Activated CD4-positive, alpha-beta T cell treated with anti-CD3 and anti-CD28 coated beads for 48 hours (primary cell): ENCODE results near the gene DPYD.

ENCODE experiments used
- DNase-seq: peaks from one replicate; pipeline ENCODE4 v3.0.0-alpha.2; 2020

The DPYD gene

GRCh38 chr1:97254731-97255463 lies 665.9 kb downstream of the DPYD start:
- DNase-seq, result no peak

GRCh38 chr1:97252925-97253324 lies 667.9 kb downstream of the DPYD start:
- no peak for DNase-seq

GRCh38 chr1:97252076-97252475 lies 668.8 kb downstream of the DPYD start:
- no peak for DNase-seq

- DNase-seq, result no peak
Observed at GRCh38 chr1:97247196-97247595, 673.6 kb downstream of the DPYD start.

GRCh38 chr1:97245682-97246081 lies 675.2 kb downstream of the DPYD start:
- no peak for DNase-seq

- no peak for DNase-seq
Observed at GRCh38 chr1:97245026-97245425, 675.8 kb downstream of the DPYD start.

GRCh38 chr1:97243973-97244560 lies 676.8 kb downstream of the DPYD start:
- no peak for DNase-seq

GRCh38 chr1:97238816-97239215 lies 682.0 kb downstream of the DPYD start:
- no peak for DNase-seq

- DNase-seq, result peak; percentile 2
Observed at GRCh38 chr1:97231354-97231753, 689.5 kb downstream of the DPYD start.

GRCh38 chr1:97212671-97213070 lies 708.2 kb downstream of the DPYD start:
- DNase-seq, result no peak

- no peak for DNase-seq
Observed at GRCh38 chr1:97210307-97210706, 710.5 kb downstream of the DPYD start.

GRCh38 chr1:97209381-97209957 lies 711.4 kb downstream of the DPYD start:
- no peak for DNase-seq

GRCh38 chr1:97207868-97208267 lies 713.0 kb downstream of the DPYD start:
- no peak for DNase-seq

GRCh38 chr1:97204468-97204867 lies 716.4 kb downstream of the DPYD start:
- no peak for DNase-seq

GRCh38 chr1:97202481-97203380 lies 718.1 kb downstream of the DPYD start:
- DNase-seq, result no peak

GRCh38 chr1:97201641-97202040 lies 719.2 kb downstream of the DPYD start:
- no peak for DNase-seq

GRCh38 chr1:97200595-97200994 lies 720.2 kb downstream of the DPYD start:
- DNase-seq, result no peak

GRCh38 chr1:97196825-97197516 lies 723.9 kb downstream of the DPYD start:
- DNase-seq, result no peak

GRCh38 chr1:97192872-97193572 lies 727.8 kb downstream of the DPYD start:
- DNase-seq, result no peak

GRCh38 chr1:97190326-97190725 lies 730.5 kb downstream of the DPYD start:
- no peak for DNase-seq

GRCh38 chr1:97186381-97186780 lies 734.5 kb downstream of the DPYD start:
- peak; percentile 7 for DNase-seq
